GM12878 (cell line): ENCODE data around the gene DRAP1.

Source experiments
- CTCF ChIP-seq, 3 experiments: IDR thresholded peaks in 2 of 3; conservative IDR thresholded peaks in 1 of 3; 2 replicates each; pipeline ENCODE4 v1.5.1; 2011; ENCODE audit warnings: low read depth in 3 of 3, low read length in 3 of 3, mild to moderate bottlenecking in 3 of 3, control low read depth in 2 of 3, moderate library complexity in 2 of 3, inconsistent platforms in 1 of 3, mixed read lengths in 1 of 3; ENCODE audit not compliant: control insufficient read depth in 2 of 3, insufficient read depth in 1 of 3; ENCODE audit errors: extremely low read depth in 1 of 3
- MEF2A ChIP-seq: IDR thresholded peaks from 2 replicates; pipeline ENCODE4 v1.6.1; 2011; ENCODE audit warnings: low read depth, mild to moderate bottlenecking, low read length, moderate library complexity; ENCODE audit not compliant: insufficient read depth
- MYC ChIP-seq: IDR thresholded peaks from 2 replicates; pipeline ENCODE4 v1.6.1; 2011; ENCODE audit warnings: mild to moderate bottlenecking, low read length, moderate library complexity, inconsistent platforms; ENCODE audit not compliant: insufficient read depth, insufficient replicate concordance, insufficient read length, severe bottlenecking
- REST ChIP-seq: IDR thresholded peaks from 2 replicates; pipeline ENCODE4 v1.6.1; 2012; ENCODE audit warnings: mild to moderate bottlenecking, low read depth, low read length

GRCh38 chr11:65946655-65947054 is 27.4 kb downstream of the DRAP1 start:
- TF ChIP-seq CTCF (IDR thresholded peaks at IDR 0.05 in 2 of 3, conservative IDR thresholded peaks at IDR 0.05 in 1 of 3; ENCODE audit: control insufficient read depth in 2 of 3, extremely low read depth in 1 of 3, insufficient read depth in 1 of 3, low read depth in 3 of 3, low read length in 3 of 3) (no peak), MYC (no peak), MEF2A (no peak), REST (no peak)
